Activated naive CD4-positive, alpha-beta T cell treated with anti-CD3 and anti-CD28 coated beads for 36 hours (primary cell): Measurements from ENCODE around the gene CHM. TPM values are rescaled to one million over a fixed set of nuclear protein-coding genes. Genes with fewer than 3 reads are reported as not detected.

Experiments
- CTCF ChIA-PET: fragments of 350-600 bp; sonication (Branson Sonifier 250); formaldehyde crosslinking; loops from one replicate; lab custom pipeline; 2021; ENCODE audit warnings: antibody characterized with exemption; lab: Charles Lee
- DNase-seq: peaks from one replicate; pipeline ENCODE4 v3.0.0-alpha.2; 2020
- H3K27ac Mint-ChIP-seq: one replicate; pipeline ENCODE4 v1.8.0; 2021; ENCODE audit warnings: mild to moderate bottlenecking, mixed read lengths
- H3K27me3 Mint-ChIP-seq: one replicate; pipeline ENCODE4 v1.8.0; 2021; ENCODE audit warnings: low read depth, mixed read lengths
- H3K36me3 Mint-ChIP-seq: one replicate; pipeline ENCODE4 v1.8.0; 2021; ENCODE audit warnings: low read depth, mixed read lengths
- H3K4me1 Mint-ChIP-seq: one replicate; pipeline ENCODE4 v1.8.0; 2021; ENCODE audit warnings: low read depth, mixed read lengths
- H3K4me3 Mint-ChIP-seq: one replicate; pipeline ENCODE4 v1.8.0; 2021; ENCODE audit warnings: mild to moderate bottlenecking, moderate library complexity, mixed read lengths
- H3K9me3 Mint-ChIP-seq: one replicate; pipeline ENCODE4 v1.8.0; 2021; ENCODE audit warnings: mixed read lengths
- intact Hi-C: fragments of 100-400 bp; cut with micrococcal nuclease; formaldehyde crosslinking; loops from one replicate; pipeline ENCODE4 v1.15.1; 2023
- microRNA-seq: library from miRNA; unstranded; fragments of <30 nt; microRNA quantifications from one replicate; pipeline ENCODE4 v1.2.0, GENCODE V29; 2022; ENCODE audit warnings: borderline microRNAs expressed, borderline replicate concordance
- total RNA-seq, 2 experiments: library from RNA; stranded (reverse); gene quantifications; one replicate each; pipeline ENCODE4 v1.2.3, GENCODE V29; 2021

Gene CHM
- total RNA-seq, 2 experiments from 2014 or later, result 9.9 to 13.6 TPM

DNA sequence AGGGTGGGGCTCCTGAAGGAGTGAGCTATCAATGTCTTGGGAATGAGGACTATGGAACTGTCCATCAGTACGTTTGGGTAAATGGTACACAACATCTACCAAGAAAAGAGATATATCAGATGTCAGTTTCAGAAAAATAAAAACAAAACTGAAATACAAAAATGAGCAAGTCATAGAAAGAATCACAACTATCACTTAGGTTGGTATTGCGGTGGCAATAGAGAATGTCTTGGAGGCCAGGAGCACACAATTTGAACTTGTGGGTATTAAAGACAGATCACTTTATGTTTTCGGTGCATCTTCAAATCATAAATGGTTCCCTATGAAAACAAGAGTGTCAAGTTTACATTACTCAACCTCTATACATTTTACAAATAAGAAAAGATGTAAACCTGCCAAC lies 176.8 kb downstream of the CHM start:
- no peak for DNase-seq
- Mint-ChIP-seq H3K9me3 (peaks cover 10% of the 10 kb centered on the region), H3K4me3 (no peak overlapping the region), H3K27ac (no peak overlapping the region), H3K4me1 (no peaks in the 10 kb centered on the region), H3K27me3 (no peaks in the 10 kb centered on the region), H3K36me3 (peaks cover 40% of the 10 kb centered on the region)
- CTCF ChIA-PET, result no interaction called here
- intact Hi-C loops, result no loop called here

DNA sequence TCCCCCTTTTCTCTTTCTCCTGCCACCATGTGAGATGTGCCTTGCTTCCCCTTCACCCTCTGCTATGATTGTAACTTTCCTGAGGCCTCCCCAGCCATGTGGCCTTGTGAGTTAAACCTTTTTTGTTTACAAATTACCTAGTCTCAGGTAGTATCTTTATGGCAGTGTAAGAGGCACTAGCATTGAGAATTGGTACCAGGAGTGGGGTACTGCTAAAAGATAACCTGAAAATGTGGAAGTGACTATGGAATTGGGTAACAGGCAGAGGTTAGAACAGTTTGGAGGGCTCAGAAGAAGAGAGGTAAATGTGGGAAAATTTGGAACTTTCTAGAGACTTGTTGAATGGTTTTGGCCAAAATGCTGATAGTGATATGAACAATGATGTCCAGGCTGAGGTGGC lies 182.0 kb downstream of the CHM start:
- Mint-ChIP-seq H3K27me3 (no peaks in the 10 kb centered on the region), H3K4me1 (no peaks in the 10 kb centered on the region), H3K27ac (no peak overlapping the region), H3K36me3 (peaks cover 40% of the 10 kb centered on the region), H3K9me3 (peaks cover 13% of the 10 kb centered on the region), H3K4me3 (no peak overlapping the region)
- intact Hi-C loops, result no loop called here
- CTCF ChIA-PET, result no interaction called here
- no peak for DNase-seq

DNA sequence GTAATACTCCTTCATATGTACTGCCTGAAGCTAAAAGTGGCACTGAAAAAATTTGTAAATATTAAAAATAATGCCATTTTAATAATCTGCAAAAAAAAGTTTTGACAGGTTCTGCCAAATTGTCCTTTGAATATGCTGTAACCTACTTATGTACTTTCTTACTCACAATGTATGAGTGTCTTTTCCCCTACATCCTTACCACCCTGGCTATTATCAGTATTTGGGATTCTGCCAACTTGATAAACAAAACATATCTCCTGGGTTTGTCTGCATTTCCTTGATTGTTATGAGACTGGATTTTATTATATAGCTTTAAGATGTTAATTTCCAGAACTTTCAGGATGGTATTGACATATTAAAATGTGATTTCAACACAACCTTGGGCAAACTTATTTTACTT lies 187.9 kb downstream of the CHM start:
- H3K4me3 Mint-ChIP-seq, result no peak overlapping the region
- intact Hi-C loops, result loop anchor here (10.0 kb wide), 1 partner anchor 205 kb away; no protein-coding TSS in a partner anchor
- H3K36me3 Mint-ChIP-seq, result peaks cover 2% of the 10 kb centered on the region
- no peaks in the 10 kb centered on the region for H3K9me3 Mint-ChIP-seq
- no peaks in the 10 kb centered on the region for H3K27me3 Mint-ChIP-seq
- no peak overlapping the region for H3K27ac Mint-ChIP-seq
- CTCF ChIA-PET, result interaction anchor here (1.2 kb wide), 1 partner anchor 9 kb away, joined by 3 read pairs; no protein-coding TSS in a partner anchor
- no peak for DNase-seq
- no peaks in the 10 kb centered on the region for H3K4me1 Mint-ChIP-seq

DNA sequence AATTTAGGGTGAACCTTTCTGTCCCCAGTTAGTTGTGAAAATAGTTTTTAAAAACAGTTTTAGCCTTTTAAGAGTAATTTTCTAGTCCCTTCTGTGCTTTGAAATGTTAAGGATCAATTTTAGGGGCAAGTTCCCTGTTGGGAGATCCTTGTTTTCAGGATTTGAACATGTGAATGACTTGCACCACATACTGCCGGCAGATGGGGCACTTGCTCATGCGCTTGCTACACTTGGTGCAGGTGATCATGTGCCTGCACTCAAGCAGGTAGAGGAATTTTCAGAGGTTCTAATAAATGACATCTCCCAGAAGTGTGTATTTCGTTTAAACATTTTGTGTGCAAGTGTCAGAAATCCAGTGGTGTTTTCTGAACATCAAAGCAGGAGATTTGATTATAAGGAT lies 195.9 kb downstream of the CHM start:
- H3K4me3 Mint-ChIP-seq, result no peak overlapping the region
- peaks cover 1% of the 10 kb centered on the region for H3K27me3 Mint-ChIP-seq
- H3K36me3 Mint-ChIP-seq, result no peaks in the 10 kb centered on the region
- no peaks in the 10 kb centered on the region for H3K9me3 Mint-ChIP-seq
- peak; percentile 25 for DNase-seq
- intact Hi-C loops, result loop anchor here (2.0 to 10.0 kb wide), 3 partner anchors 213 to 1096 kb away; no protein-coding TSS in a partner anchor
- H3K27ac Mint-ChIP-seq, result no peak overlapping the region
- CTCF ChIA-PET, result no interaction called here
- H3K4me1 Mint-ChIP-seq, result no peaks in the 10 kb centered on the region

DNA sequence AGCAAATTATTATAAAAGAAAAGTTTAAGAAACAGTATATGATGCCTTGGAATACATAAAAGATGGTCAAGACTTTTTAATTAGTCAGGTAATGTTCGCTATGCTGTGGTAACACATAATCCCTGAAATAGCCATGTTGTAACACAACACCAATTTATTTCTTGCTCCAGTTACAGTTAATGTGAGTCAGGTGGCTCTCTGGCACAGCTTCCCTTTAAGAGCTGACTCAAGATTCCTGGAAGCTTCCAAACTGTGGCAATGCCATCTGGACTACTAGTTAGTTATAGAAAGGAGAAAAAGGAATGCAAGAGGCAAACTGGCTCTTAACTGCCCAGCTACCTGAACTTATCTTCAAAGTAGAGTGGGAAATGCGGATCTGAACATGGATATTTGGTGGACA lies 210.5 kb downstream of the CHM start:
- Mint-ChIP-seq H3K27me3 (no peaks in the 10 kb centered on the region), H3K4me1 (no peaks in the 10 kb centered on the region), H3K27ac (no peak overlapping the region), H3K9me3 (no peaks in the 10 kb centered on the region), H3K4me3 (no peak overlapping the region), H3K36me3 (peaks cover 1% of the 10 kb centered on the region)
- intact Hi-C loops, result no loop called here
- CTCF ChIA-PET, result no interaction called here
- no peak for DNase-seq

DNA sequence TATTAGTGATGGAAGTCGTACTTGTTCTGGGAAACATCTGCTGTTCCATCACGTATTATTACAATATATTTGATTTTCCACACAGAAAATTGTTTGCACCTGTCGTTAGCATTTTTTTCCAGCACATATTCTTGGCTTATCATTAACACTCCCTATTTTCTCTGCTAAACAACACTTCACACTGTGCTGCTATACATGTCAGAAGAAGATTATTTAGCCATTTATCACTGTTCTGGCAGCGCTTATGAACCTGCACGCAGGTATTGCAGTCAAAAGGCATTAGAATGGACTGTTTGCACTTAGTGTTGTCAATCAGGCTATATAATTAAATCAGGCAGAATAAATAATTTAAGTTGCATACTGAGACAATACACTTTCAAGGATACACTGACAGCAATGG lies 218.6 kb downstream of the CHM start:
- Mint-ChIP-seq H3K27me3 (no peaks in the 10 kb centered on the region), H3K27ac (no peak overlapping the region), H3K4me1 (no peaks in the 10 kb centered on the region), H3K36me3 (no peaks in the 10 kb centered on the region), H3K4me3 (no peak overlapping the region), H3K9me3 (no peaks in the 10 kb centered on the region)
- CTCF ChIA-PET, result no interaction called here
- DNase-seq, result no peak
- intact Hi-C loops, result no loop called here

DNA sequence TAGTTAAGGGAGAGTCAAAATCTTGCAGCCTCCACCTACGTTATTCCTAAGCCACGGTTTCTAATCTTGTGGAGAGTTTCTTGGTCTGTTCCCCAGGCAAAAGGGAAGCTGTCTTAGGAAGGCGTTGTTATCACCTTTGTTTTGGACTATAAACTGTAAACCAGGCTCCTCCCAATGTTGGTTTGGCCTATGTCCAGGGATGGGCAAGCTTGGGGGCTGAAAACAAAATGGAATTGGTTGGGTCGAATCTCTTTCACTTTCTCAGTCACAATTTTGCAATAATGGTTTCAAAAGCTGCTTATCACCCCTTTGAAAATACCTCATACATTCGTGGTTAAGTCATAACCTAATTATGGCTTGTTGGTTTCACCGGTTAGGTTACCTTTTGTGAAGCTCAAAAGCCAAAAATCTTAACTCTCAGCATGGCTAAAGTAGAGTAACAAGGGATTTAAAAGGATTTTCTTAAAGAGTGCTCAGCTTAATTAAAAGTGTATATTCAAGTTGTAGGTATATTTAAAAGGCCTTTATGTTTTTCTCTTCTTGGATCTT lies 232.1 kb downstream of the CHM start:
- H3K9me3 Mint-ChIP-seq, result peaks cover 18% of the 10 kb centered on the region
- no peaks in the 10 kb centered on the region for H3K27me3 Mint-ChIP-seq
- DNase-seq, result no peak
- no peaks in the 10 kb centered on the region for H3K36me3 Mint-ChIP-seq
- no peak overlapping the region for H3K27ac Mint-ChIP-seq
- intact Hi-C loops, result no loop called here
- CTCF ChIA-PET, result no interaction called here
- H3K4me1 Mint-ChIP-seq, result no peaks in the 10 kb centered on the region
- no peak overlapping the region for H3K4me3 Mint-ChIP-seq

Small RNA genes within 50 kb of the gene (microRNA-seq; reads per million reads assigned to microRNA genes)
- gene MIR1321 (not detected), gene MIR361 (4,351 reads per million, percentile 94 among the genes with 10 or more reads in this experiment)

Other genes starting within 250 kb of the CHM start
- not detected for gene DACH2, start 100.9 kb upstream of the CHM start, total RNA-seq